Brain microvascular endothelial cell (primary cell): ENCODE data around the gene KCNJ3.
"Not testable (repeated sequence)": the region's sequence is repeated elsewhere in the genome, so short reads cannot be mapped to it uniquely, and the experiment has no call there.

Experiments used
- DNase-seq: peaks from one replicate; pipeline ENCODE4 v3.0.0-alpha.2; 2020
- H3K27ac ChIP-seq: fragments of 250-450 bp; sonication (Bioruptor Pico); 2 replicates; pipeline ENCODE4 v1.5.1; 2020; ENCODE audit warnings: mild to moderate bottlenecking, moderate library complexity
- H3K27me3 ChIP-seq: fragments of 250-450 bp; sonication (Bioruptor Pico); replicated peaks from 2 replicates; pipeline ENCODE4 v1.5.1; 2020; ENCODE audit warnings: mild to moderate bottlenecking
- H3K36me3 ChIP-seq: fragments of 250-450 bp; sonication (Bioruptor Pico); replicated peaks from 2 replicates; pipeline ENCODE4 v1.5.1; 2020; ENCODE audit warnings: mild to moderate bottlenecking
- H3K4me3 ChIP-seq: 2 replicates; pipeline ENCODE4 v1.5.1; 2011; ENCODE audit warnings: low read depth, mild to moderate bottlenecking, control low read depth, low read length, moderate library complexity
- in situ Hi-C: cut with HindIII; loops from 2 replicates; pipeline ENCODE4 v1.10.0; 2017; ENCODE audit warnings: low sequenced_read_pairs, low pct_ligation_motif_present
- TF ChIP-seq, protein P1 (sequence below): IDR thresholded peaks from 2 replicates; pipeline ENCODE4 v1.5.1; 2011; ENCODE audit warnings: low read depth, mild to moderate bottlenecking, moderate library complexity, low read length, control low read depth, inconsistent platforms; ENCODE audit errors: missing control alignments

The KCNJ3 gene

DNA sequence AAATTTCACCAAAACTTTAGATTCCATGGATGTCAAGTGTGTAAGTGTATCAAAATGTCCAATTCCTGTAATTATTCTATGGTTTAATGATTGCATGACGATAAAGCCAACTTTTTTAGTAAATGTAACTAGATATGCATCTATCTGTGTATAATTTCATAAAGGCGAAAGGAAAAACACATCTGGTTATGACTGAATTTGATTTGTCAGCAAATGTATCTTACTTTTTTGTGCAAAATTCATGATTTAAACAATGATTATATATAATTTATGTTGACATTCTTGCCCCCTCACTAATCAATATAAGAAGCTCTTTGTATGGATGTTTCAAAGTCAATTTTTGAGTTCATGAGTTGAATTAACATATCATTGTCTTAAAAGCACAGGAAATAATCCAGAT, 138.5 kb downstream of the KCNJ3 start:
- in situ Hi-C loops: no loop called here
- TF ChIP-seq, protein P1, sequence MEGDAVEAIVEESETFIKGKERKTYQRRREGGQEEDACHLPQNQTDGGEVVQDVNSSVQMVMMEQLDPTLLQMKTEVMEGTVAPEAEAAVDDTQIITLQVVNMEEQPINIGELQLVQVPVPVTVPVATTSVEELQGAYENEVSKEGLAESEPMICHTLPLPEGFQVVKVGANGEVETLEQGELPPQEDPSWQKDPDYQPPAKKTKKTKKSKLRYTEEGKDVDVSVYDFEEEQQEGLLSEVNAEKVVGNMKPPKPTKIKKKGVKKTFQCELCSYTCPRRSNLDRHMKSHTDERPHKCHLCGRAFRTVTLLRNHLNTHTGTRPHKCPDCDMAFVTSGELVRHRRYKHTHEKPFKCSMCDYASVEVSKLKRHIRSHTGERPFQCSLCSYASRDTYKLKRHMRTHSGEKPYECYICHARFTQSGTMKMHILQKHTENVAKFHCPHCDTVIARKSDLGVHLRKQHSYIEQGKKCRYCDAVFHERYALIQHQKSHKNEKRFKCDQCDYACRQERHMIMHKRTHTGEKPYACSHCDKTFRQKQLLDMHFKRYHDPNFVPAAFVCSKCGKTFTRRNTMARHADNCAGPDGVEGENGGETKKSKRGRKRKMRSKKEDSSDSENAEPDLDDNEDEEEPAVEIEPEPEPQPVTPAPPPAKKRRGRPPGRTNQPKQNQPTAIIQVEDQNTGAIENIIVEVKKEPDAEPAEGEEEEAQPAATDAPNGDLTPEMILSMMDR: no peak
- H3K27me3 ChIP-seq: no peaks in the 10 kb centered on the region
- DNase-seq: no peak
- no peaks in the 10 kb centered on the region for H3K36me3 ChIP-seq
- H3K4me3 ChIP-seq: no peak overlapping the region
- no peak overlapping the region for H3K27ac ChIP-seq

GRCh38 chr2:154844513-154844912, 146.0 kb downstream of the KCNJ3 start:
- in situ Hi-C loops: no loop called here
- no peak for DNase-seq
- TF ChIP-seq, protein P1: no peak

DNA sequence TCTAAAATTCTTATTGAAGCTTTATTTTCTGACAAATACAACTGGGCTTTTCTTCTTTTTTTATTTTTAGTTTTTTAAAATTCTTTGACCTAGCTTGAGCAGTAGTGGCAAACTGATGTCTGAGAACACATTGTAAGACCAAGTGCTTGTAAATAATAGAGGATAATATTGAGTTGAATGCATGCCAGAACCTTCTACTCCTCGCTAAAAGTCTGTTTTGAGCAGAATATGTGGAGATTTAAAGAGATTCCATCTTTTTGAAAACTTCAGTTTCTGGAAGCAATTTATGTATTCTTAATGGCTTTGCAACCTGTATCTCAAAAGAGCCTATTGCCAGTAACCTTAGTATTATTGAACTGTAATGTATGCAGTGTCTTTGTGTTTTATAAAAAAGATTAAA, 148.3 kb downstream of the KCNJ3 start:
- no peak overlapping the region for H3K27ac ChIP-seq
- in situ Hi-C loops: no loop called here
- H3K36me3 ChIP-seq: no peaks in the 10 kb centered on the region
- H3K27me3 ChIP-seq: no peaks in the 10 kb centered on the region
- TF ChIP-seq, protein P1: no peak
- DNase-seq: no peak
- no peak overlapping the region for H3K4me3 ChIP-seq

More at GRCh38 chr2:154844513-154844912, 146.0 kb downstream of the KCNJ3 start:
- H3K4me3 ChIP-seq: no peak overlapping the region
- no peaks in the 10 kb centered on the region for H3K36me3 ChIP-seq
- no peak overlapping the region for H3K27ac ChIP-seq
- H3K27me3 ChIP-seq: no peaks in the 10 kb centered on the region

GRCh38 chr2:154849482-154849881, 151.0 kb downstream of the KCNJ3 start:
- Histone ChIP-seq H3K27me3 (no peaks in the 10 kb centered on the region), H3K27ac (no peak overlapping the region), H3K36me3 (no peaks in the 10 kb centered on the region), H3K4me3 (no peak overlapping the region)
- in situ Hi-C loops: no loop called here
- no peak for DNase-seq
- TF ChIP-seq, protein P1: no peak

DNA sequence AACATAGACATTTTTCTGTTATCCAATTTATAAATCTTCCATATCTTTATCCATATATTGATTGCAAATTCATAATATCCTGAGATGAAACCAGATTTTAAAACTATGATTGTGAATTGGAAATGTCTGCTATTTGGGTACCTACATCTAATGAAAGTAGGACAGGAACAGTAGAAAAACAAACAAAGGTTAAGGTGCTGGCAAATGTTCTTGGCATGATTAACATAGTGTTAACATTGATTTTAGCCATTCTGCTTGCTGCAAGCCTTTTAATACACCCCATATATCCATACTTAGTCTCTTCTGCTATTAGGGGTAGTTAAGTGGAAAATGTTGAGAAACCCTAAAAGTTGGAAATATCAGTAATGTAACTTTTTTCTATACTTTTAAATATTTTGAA, 152.0 kb downstream of the KCNJ3 start:
- H3K27me3 ChIP-seq: no peaks in the 10 kb centered on the region
- no peaks in the 10 kb centered on the region for H3K36me3 ChIP-seq
- TF ChIP-seq, protein P1: no peak
- no peak overlapping the region for H3K4me3 ChIP-seq
- DNase-seq: no peak
- no peak overlapping the region for H3K27ac ChIP-seq
- in situ Hi-C loops: no loop called here

DNA sequence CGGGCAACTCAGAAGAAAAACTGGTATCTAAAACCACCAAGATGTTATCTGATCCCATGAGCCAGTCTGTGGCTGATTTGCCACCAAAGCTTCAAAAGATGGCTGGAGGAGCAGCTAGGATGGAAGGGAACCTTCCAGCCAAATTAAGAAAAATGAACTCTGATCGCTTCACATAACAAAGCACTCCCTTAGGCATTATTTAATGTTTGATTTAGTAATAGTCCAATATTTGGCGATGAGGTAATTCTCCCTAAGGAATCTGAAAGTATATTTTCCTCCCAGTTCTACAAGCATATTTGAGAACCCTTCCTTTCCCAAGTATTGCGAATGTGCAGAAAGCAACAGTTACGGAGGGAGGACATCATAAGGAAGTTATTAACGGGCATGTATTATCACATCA, 156.6 kb downstream of the KCNJ3 start:
- in situ Hi-C loops: no loop called here
- no peak for DNase-seq
- H3K27ac ChIP-seq: no peak overlapping the region
- H3K27me3 ChIP-seq: no peaks in the 10 kb centered on the region
- no peaks in the 10 kb centered on the region for H3K36me3 ChIP-seq
- TF ChIP-seq, protein P1: no peak
- no peak overlapping the region for H3K4me3 ChIP-seq

GRCh38 chr2:154867151-154867550, 168.7 kb downstream of the KCNJ3 start:
- H3K27me3 ChIP-seq, H3K36me3 ChIP-seq, in situ Hi-C loops, DNase-seq, H3K4me3 ChIP-seq, H3K27ac ChIP-seq: not testable (repeated sequence)
